ENCODE results near the gene IGF1R. TPM values are rescaled to one million over a fixed set of nuclear protein-coding genes. Genes with fewer than 3 reads are reported as not detected.

Gene IGF1R
- total and polyA plus RNA-seq, 3 experiments from 2014 or later = 2.1 to 11.3 (median 10.9) TPM

- peaks cover 4 to 12% of the 10 kb centered on the region in 2 donors for H3K27me3 Mint-ChIP-seq
- no peaks in the 10 kb centered on the region for H3K9me3 Mint-ChIP-seq
- Histone ChIP-seq H3K27ac (ENCODE audit: low read depth, low read length) (no peak overlapping the region), H3K27me3 (ENCODE audit: insufficient read depth, low read length, poor library complexity, severe bottlenecking) (no peaks in the 10 kb centered on the region), H3K4me3 (ENCODE audit: low read length) (no peak overlapping the region), H3K36me3 (ENCODE audit: insufficient read depth, low read length) (no peaks in the 10 kb centered on the region), H3K4me1 (ENCODE audit: insufficient read depth, low read length) (no peaks in the 10 kb centered on the region), H3K9me3 (ENCODE audit: low read length) (no peaks in the 10 kb centered on the region)
- DNase-seq = no peak
- H3K4me1 Mint-ChIP-seq = no peaks in the 10 kb centered on the region
- POLR2A ChIA-PET = no interaction called here
- no peak overlapping the region for H3K4me3 Mint-ChIP-seq
- no peaks in the 10 kb centered on the region for H3K36me3 Mint-ChIP-seq
- no peak overlapping the region for H3K27ac Mint-ChIP-seq
- CTCF ChIA-PET = no interaction called here
Measured at GRCh38 chr15:98767692-98768091, 119.4 kb downstream of the IGF1R start.

GRCh38 chr15:98769867-98770266 is 121.5 kb downstream of the IGF1R start:
- CTCF ChIA-PET = no interaction called here
- no peaks in the 10 kb centered on the region for H3K4me1 ChIP-seq (ENCODE audit: insufficient read depth, low read length)
- no peaks in the 10 kb centered on the region for H3K9me3 Mint-ChIP-seq
- DNase-seq = no peak
- no peaks in the 10 kb centered on the region for H3K36me3 ChIP-seq (ENCODE audit: insufficient read depth, low read length)
- H3K9me3 ChIP-seq (ENCODE audit: low read length) = no peaks in the 10 kb centered on the region
- H3K4me3 Mint-ChIP-seq = no peak overlapping the region
- no peak overlapping the region for H3K27ac ChIP-seq (ENCODE audit: low read depth, low read length)
- H3K36me3 Mint-ChIP-seq = no peaks in the 10 kb centered on the region
- peaks cover 4 to 16% of the 10 kb centered on the region in 2 donors for H3K27me3 Mint-ChIP-seq
- POLR2A ChIA-PET = no interaction called here
- no peak overlapping the region for H3K4me3 ChIP-seq (ENCODE audit: low read length)
- no peaks in the 10 kb centered on the region for H3K27me3 ChIP-seq (ENCODE audit: insufficient read depth, low read length, poor library complexity, severe bottlenecking)
- peaks cover 0 to 3% (median 0%) of the 10 kb centered on the region in 3 donors for H3K4me1 Mint-ChIP-seq
- no peak overlapping the region for H3K27ac Mint-ChIP-seq

GRCh38 chr15:98770984-98771383 is 122.6 kb downstream of the IGF1R start:
- Histone ChIP-seq H3K4me3 (ENCODE audit: low read length) (no peak overlapping the region), H3K9me3 (ENCODE audit: low read length) (no peaks in the 10 kb centered on the region), H3K27me3 (ENCODE audit: insufficient read depth, low read length, poor library complexity, severe bottlenecking) (no peaks in the 10 kb centered on the region), H3K36me3 (ENCODE audit: insufficient read depth, low read length) (no peaks in the 10 kb centered on the region), H3K4me1 (ENCODE audit: insufficient read depth, low read length) (no peaks in the 10 kb centered on the region), H3K27ac (ENCODE audit: low read depth, low read length) (no peak overlapping the region)
- no peaks in the 10 kb centered on the region for H3K36me3 Mint-ChIP-seq
- H3K27me3 Mint-ChIP-seq = peaks cover 4 to 16% of the 10 kb centered on the region in 2 donors
- H3K4me1 Mint-ChIP-seq = peaks cover 0 to 6% (median 2%) of the 10 kb centered on the region in 3 donors
- H3K27ac Mint-ChIP-seq = no peak overlapping the region
- H3K9me3 Mint-ChIP-seq = no peaks in the 10 kb centered on the region
- no peak for DNase-seq
- CTCF ChIA-PET = no interaction called here
- POLR2A ChIA-PET = no interaction called here
- no peak overlapping the region for H3K4me3 Mint-ChIP-seq

GRCh38 chr15:98771541-98771940 is 123.2 kb downstream of the IGF1R start:
- ChIA-PET CTCF (no interaction called here), POLR2A (no interaction called here)
- DNase-seq = no peak
- Histone ChIP-seq H3K4me1 (ENCODE audit: insufficient read depth, low read length) (peaks cover 3% of the 10 kb centered on the region), H3K36me3 (ENCODE audit: insufficient read depth, low read length) (no peaks in the 10 kb centered on the region), H3K9me3 (ENCODE audit: low read length) (no peaks in the 10 kb centered on the region), H3K4me3 (ENCODE audit: low read length) (no peak overlapping the region), H3K27ac (ENCODE audit: low read depth, low read length) (no peak overlapping the region), H3K27me3 (ENCODE audit: insufficient read depth, low read length, poor library complexity, severe bottlenecking) (no peaks in the 10 kb centered on the region)
- Mint-ChIP-seq H3K36me3 (no peaks in the 10 kb centered on the region), H3K4me1 (peaks cover 3 to 9% (median 3%) of the 10 kb centered on the region in 3 donors), H3K27ac (peak overlapping the region in 1 of 8 donors; percentile 53), H3K4me3 (no peak overlapping the region), H3K27me3 (peaks cover 4 to 14% of the 10 kb centered on the region in 2 donors), H3K9me3 (no peaks in the 10 kb centered on the region)

- Histone ChIP-seq H3K4me1 (ENCODE audit: insufficient read depth, low read length) (peaks cover 17% of the 10 kb centered on the region), H3K27ac (ENCODE audit: low read depth, low read length) (no peak overlapping the region), H3K36me3 (ENCODE audit: insufficient read depth, low read length) (no peaks in the 10 kb centered on the region), H3K4me3 (ENCODE audit: low read length) (no peak overlapping the region), H3K27me3 (ENCODE audit: insufficient read depth, low read length, poor library complexity, severe bottlenecking) (no peaks in the 10 kb centered on the region), H3K9me3 (ENCODE audit: low read length) (no peaks in the 10 kb centered on the region)
- no peak overlapping the region for H3K27ac Mint-ChIP-seq
- DNase-seq = no peak
- H3K4me3 Mint-ChIP-seq = no peak overlapping the region
- ChIA-PET CTCF (no interaction called here), POLR2A (no interaction called here)
- peaks cover 16 to 17% (median 17%) of the 10 kb centered on the region in 3 donors for H3K4me1 Mint-ChIP-seq
- H3K9me3 Mint-ChIP-seq = no peaks in the 10 kb centered on the region
- peaks cover 4 to 16% of the 10 kb centered on the region in 2 donors for H3K27me3 Mint-ChIP-seq
- H3K36me3 Mint-ChIP-seq = no peaks in the 10 kb centered on the region
Measured at GRCh38 chr15:98772895-98773294, 124.6 kb downstream of the IGF1R start.

- H3K9me3 ChIP-seq (ENCODE audit: low read length) = no peaks in the 10 kb centered on the region
- POLR2A ChIA-PET = no interaction called here
Measured at GRCh38 chr15:98773616-98774015, 125.3 kb downstream of the IGF1R start.

GRCh38 chr15:98774756-98775497 is 126.6 kb downstream of the IGF1R start:
- Mint-ChIP-seq H3K9me3 (no peaks in the 10 kb centered on the region), H3K27ac (no peak overlapping the region), H3K27me3 (peaks cover 4 to 26% of the 10 kb centered on the region in 2 donors), H3K36me3 (no peaks in the 10 kb centered on the region), H3K4me3 (no peak overlapping the region), H3K4me1 (peaks cover 22 to 25% (median 23%) of the 10 kb centered on the region in 3 donors)
- Histone ChIP-seq H3K27ac (ENCODE audit: low read depth, low read length) (no peak overlapping the region), H3K9me3 (ENCODE audit: low read length) (no peaks in the 10 kb centered on the region), H3K4me3 (ENCODE audit: low read length) (no peak overlapping the region), H3K36me3 (ENCODE audit: insufficient read depth, low read length) (no peaks in the 10 kb centered on the region), H3K4me1 (ENCODE audit: insufficient read depth, low read length) (peaks cover 17% of the 10 kb centered on the region), H3K27me3 (ENCODE audit: insufficient read depth, low read length, poor library complexity, severe bottlenecking) (no peaks in the 10 kb centered on the region)
- ChIA-PET CTCF (no interaction called here), POLR2A (no interaction called here)
- no peak for DNase-seq

More at GRCh38 chr15:98773616-98774015, 125.3 kb downstream of the IGF1R start:
- H3K27me3 Mint-ChIP-seq = peaks cover 4 to 20% of the 10 kb centered on the region in 2 donors
- no peaks in the 10 kb centered on the region for H3K9me3 Mint-ChIP-seq
- no peak overlapping the region for H3K4me3 ChIP-seq (ENCODE audit: low read length)
- H3K4me1 Mint-ChIP-seq = peaks cover 16 to 20% (median 17%) of the 10 kb centered on the region in 3 donors
- no peak overlapping the region for H3K4me3 Mint-ChIP-seq
- no peak for DNase-seq
- H3K27me3 ChIP-seq (ENCODE audit: insufficient read depth, low read length, poor library complexity, severe bottlenecking) = no peaks in the 10 kb centered on the region
- H3K27ac ChIP-seq (ENCODE audit: low read depth, low read length) = no peak overlapping the region
- CTCF ChIA-PET = no interaction called here
- H3K36me3 ChIP-seq (ENCODE audit: insufficient read depth, low read length) = no peaks in the 10 kb centered on the region
- H3K36me3 Mint-ChIP-seq = no peaks in the 10 kb centered on the region
- peaks cover 17% of the 10 kb centered on the region for H3K4me1 ChIP-seq (ENCODE audit: insufficient read depth, low read length)
- no peak overlapping the region for H3K27ac Mint-ChIP-seq

GRCh38 chr15:98775498-98776230 is 127.3 kb downstream of the IGF1R start:
- H3K4me1 ChIP-seq (ENCODE audit: insufficient read depth, low read length) = peaks cover 17% of the 10 kb centered on the region
- peaks cover 3 to 26% of the 10 kb centered on the region in 2 donors for H3K27me3 Mint-ChIP-seq
- H3K9me3 ChIP-seq (ENCODE audit: low read length) = no peaks in the 10 kb centered on the region
- peaks cover 22 to 25% (median 23%) of the 10 kb centered on the region in 3 donors for H3K4me1 Mint-ChIP-seq
- no peaks in the 10 kb centered on the region for H3K36me3 ChIP-seq (ENCODE audit: insufficient read depth, low read length)
- H3K9me3 Mint-ChIP-seq = no peaks in the 10 kb centered on the region
- H3K27ac ChIP-seq (ENCODE audit: low read depth, low read length) = no peak overlapping the region
- H3K4me3 Mint-ChIP-seq = peak overlapping the region in 1 of 7 donors; percentile 23
- H3K4me3 ChIP-seq (ENCODE audit: low read length) = no peak overlapping the region
- DNase-seq = no peak
- no peaks in the 10 kb centered on the region for H3K36me3 Mint-ChIP-seq
- no peak overlapping the region for H3K27ac Mint-ChIP-seq
- CTCF ChIA-PET = no interaction called here
- POLR2A ChIA-PET = no interaction called here
- no peaks in the 10 kb centered on the region for H3K27me3 ChIP-seq (ENCODE audit: insufficient read depth, low read length, poor library complexity, severe bottlenecking)

All from CD8-positive, alpha-beta memory T cell (primary cell).